OCI-LY7 (cell line): ENCODE measurements around the gene MYO1B. TPM values are rescaled to one million over a fixed set of nuclear protein-coding genes. Genes with fewer than 3 reads are reported as not detected.

Experiments used
- BruUV-seq: library from RNA; stranded (reverse); fragments of 400-500 nt; replicated peaks from 2 replicates; lab custom pipeline; 2021; lab: Mats Ljungman, UMichigan
- CTCF ChIA-PET: fragments of 300-600 bp; sonication (Branson Sonifier 250); formaldehyde crosslinking; loops from one replicate; lab custom pipeline; 2022; ENCODE audit warnings: antibody characterized with exemption; ENCODE audit not compliant: unreplicated experiment; lab: Charles Lee
- POLR2A ChIA-PET: fragments of 300-600 bp; sonication (Branson Sonifier 250); formaldehyde crosslinking; loops from one replicate; lab custom pipeline; 2022; ENCODE audit warnings: antibody characterized with exemption; lab: Charles Lee
- DNase-seq: peaks from one replicate; pipeline ENCODE4 v3.0.0-alpha.2; 2015; ENCODE audit warnings: low spot score
- H2AFZ ChIP-seq: fragments of 200-600 bp; sonication (generic), shearing (Covaris generic); 2 replicates; pipeline ENCODE4 v1.6.1; 2014; ENCODE audit warnings: mild to moderate bottlenecking, antibody characterized with exemption, low read length, moderate library complexity
- H3K27ac ChIP-seq: fragments of 200-600 bp; sonication (generic); 2 replicates; pipeline ENCODE4 v1.5.1; 2014; ENCODE audit warnings: mixed run types, low read depth, mild to moderate bottlenecking, moderate library complexity, low read length, inconsistent platforms; ENCODE audit not compliant: poor library complexity, severe bottlenecking
- H3K36me3 ChIP-seq: fragments of 200-600 bp; sonication (generic); 2 replicates; pipeline ENCODE4 v1.6.1; 2014; ENCODE audit warnings: mild to moderate bottlenecking, antibody characterized with exemption, low read length, moderate library complexity, mixed read lengths; ENCODE audit not compliant: insufficient read depth
- H3K4me1 ChIP-seq: fragments of 200-600 bp; sonication (generic); 2 replicates; pipeline ENCODE4 v1.5.1; 2014; ENCODE audit warnings: mild to moderate bottlenecking, low read length; ENCODE audit not compliant: insufficient read depth, poor library complexity, severe bottlenecking
- H3K4me2 ChIP-seq: fragments of 200-600 bp; sonication (generic); 2 replicates; pipeline ENCODE4 v1.6.1; 2014; ENCODE audit warnings: mild to moderate bottlenecking, low read length
- H3K4me3 ChIP-seq: fragments of 200-600 bp; sonication (generic); 2 replicates; pipeline ENCODE4 v1.5.1; 2014; ENCODE audit warnings: mild to moderate bottlenecking, low read depth, low read length; ENCODE audit not compliant: poor library complexity, severe bottlenecking
- H3K79me2 ChIP-seq: fragments of 200-600 bp; sonication (generic); 2 replicates; pipeline ENCODE4 v1.6.1; 2016; ENCODE audit warnings: low read depth, mild to moderate bottlenecking, low read length, moderate library complexity, mixed read lengths; ENCODE audit not compliant: insufficient read depth
- H3K9me2 ChIP-seq: fragments of 200-600 bp; sonication (generic); 2 replicates; pipeline ENCODE4 v1.6.1; 2016; ENCODE audit warnings: mild to moderate bottlenecking, low read length, mixed read lengths; ENCODE audit not compliant: insufficient read depth
- H3K9me3 ChIP-seq: fragments of 200-600 bp; sonication (generic); 2 replicates; pipeline ENCODE4 v1.6.1; 2014; ENCODE audit warnings: mild to moderate bottlenecking, mixed run types, low read length, mixed read lengths
- H4K20me1 ChIP-seq: fragments of 200-600 bp; sonication (generic); 2 replicates; pipeline ENCODE4 v1.6.1; 2014; ENCODE audit warnings: mild to moderate bottlenecking, antibody characterized with exemption, low read length, moderate library complexity, mixed read lengths; ENCODE audit not compliant: insufficient read depth
- EZH2phosphoT487 ChIP-seq: fragments of 200-600 bp; sonication (generic); IDR thresholded peaks from 2 replicates; pipeline ENCODE4 v1.6.1; 2018; ENCODE audit warnings: low read depth, borderline replicate concordance, mild to moderate bottlenecking, mixed run types, antibody characterized with exemption, low read length, moderate library complexity, mixed read lengths
- intact Hi-C: fragments of 100-400 bp; cut with micrococcal nuclease; formaldehyde crosslinking; loops from one replicate; pipeline ENCODE4 v1.10.0; 2022; ENCODE audit not compliant: unreplicated experiment
- total RNA-seq, 2 experiments: library from RNA; depleted of rRNA in 1 of 2; stranded (reverse); fragments of >200 nt in 1 of 2; shearing (Covaris generic) in 1 of 2; gene quantifications; 2 replicates each; pipeline ENCODE4 v1.2.3, GENCODE V29; 2014 to 2022
- TF ChIP-seq, protein P1 (sequence below): fragments of 200-600 bp; sonication (generic); conservative IDR thresholded peaks from 2 replicates; pipeline ENCODE4 v1.5.1; 2014; ENCODE audit warnings: mild to moderate bottlenecking, antibody characterized with exemption, low read length, moderate library complexity, mixed read lengths

MYO1B gene
- total RNA-seq, 2 experiments from 2014 or later, result not detected

DNA sequence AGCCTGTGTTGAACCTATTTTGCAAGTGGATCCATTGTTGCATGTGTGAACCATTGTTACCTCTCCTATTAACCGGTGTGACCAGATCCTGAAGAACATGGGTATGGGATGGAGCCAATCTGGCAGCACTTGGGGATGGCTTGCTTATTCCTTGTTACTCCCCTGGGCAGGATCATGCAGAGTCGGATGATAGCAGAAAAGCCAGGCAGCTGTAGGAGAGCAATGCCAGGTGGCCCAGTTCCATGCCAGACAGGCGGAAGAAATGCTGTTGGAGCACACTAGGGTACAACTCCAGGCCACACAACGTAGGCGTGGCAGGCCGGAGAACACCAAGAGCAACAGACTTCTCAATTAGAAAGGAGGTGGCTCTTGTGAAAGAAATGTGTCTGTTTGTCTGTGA is 16.3 kb upstream of the MYO1B start:
- no peak overlapping the region for H3K4me3 ChIP-seq
- no peaks in the 10 kb centered on the region for H3K9me2 ChIP-seq
- H4K20me1 ChIP-seq, result no peaks in the 10 kb centered on the region
- intact Hi-C loops, result no loop called here
- no TSS peak for BruUV-seq
- ChIA-PET POLR2A (no interaction called here), CTCF (no interaction called here)
- H2AFZ ChIP-seq, result no peak overlapping the region
- no peak overlapping the region for H3K4me2 ChIP-seq
- no peaks in the 10 kb centered on the region for H3K36me3 ChIP-seq
- no peak for DNase-seq
- no peak overlapping the region for H3K27ac ChIP-seq
- no peak for TF ChIP-seq EZH2phosphoT487
- TF ChIP-seq, protein P1, sequence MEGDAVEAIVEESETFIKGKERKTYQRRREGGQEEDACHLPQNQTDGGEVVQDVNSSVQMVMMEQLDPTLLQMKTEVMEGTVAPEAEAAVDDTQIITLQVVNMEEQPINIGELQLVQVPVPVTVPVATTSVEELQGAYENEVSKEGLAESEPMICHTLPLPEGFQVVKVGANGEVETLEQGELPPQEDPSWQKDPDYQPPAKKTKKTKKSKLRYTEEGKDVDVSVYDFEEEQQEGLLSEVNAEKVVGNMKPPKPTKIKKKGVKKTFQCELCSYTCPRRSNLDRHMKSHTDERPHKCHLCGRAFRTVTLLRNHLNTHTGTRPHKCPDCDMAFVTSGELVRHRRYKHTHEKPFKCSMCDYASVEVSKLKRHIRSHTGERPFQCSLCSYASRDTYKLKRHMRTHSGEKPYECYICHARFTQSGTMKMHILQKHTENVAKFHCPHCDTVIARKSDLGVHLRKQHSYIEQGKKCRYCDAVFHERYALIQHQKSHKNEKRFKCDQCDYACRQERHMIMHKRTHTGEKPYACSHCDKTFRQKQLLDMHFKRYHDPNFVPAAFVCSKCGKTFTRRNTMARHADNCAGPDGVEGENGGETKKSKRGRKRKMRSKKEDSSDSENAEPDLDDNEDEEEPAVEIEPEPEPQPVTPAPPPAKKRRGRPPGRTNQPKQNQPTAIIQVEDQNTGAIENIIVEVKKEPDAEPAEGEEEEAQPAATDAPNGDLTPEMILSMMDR, result no peak
- no peaks in the 10 kb centered on the region for H3K4me1 ChIP-seq
- no peaks in the 10 kb centered on the region for H3K9me3 ChIP-seq
- H3K79me2 ChIP-seq, result no peaks in the 10 kb centered on the region

DNA sequence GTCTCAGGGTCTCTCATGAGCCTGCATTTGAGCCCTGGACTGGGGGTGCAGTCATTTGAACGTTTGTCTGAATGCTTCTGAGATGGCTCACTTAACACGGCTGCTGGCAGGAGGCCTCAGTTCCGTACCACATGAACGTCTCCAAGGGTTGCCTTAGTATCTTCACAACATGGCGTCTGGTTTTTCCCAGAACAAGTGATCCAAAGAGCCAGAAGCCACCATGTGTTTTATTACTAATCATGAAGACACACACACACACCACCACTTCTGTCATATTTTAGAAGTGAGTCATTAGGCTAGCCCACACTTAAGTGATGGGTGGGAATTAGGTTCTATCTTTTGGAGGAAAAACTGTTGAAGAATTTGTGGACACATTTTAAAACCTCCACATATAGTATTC is 15.0 kb upstream of the MYO1B start:
- ChIA-PET CTCF (no interaction called here), POLR2A (no interaction called here)
- H3K4me1 ChIP-seq, result no peaks in the 10 kb centered on the region
- no peaks in the 10 kb centered on the region for H3K36me3 ChIP-seq
- no peak overlapping the region for H3K4me2 ChIP-seq
- no TSS peak for BruUV-seq
- no peak overlapping the region for H2AFZ ChIP-seq
- no peaks in the 10 kb centered on the region for H4K20me1 ChIP-seq
- intact Hi-C loops, result no loop called here
- H3K4me3 ChIP-seq, result no peak overlapping the region
- TF ChIP-seq, protein P1, result no peak
- TF ChIP-seq EZH2phosphoT487, result no peak
- no peaks in the 10 kb centered on the region for H3K9me3 ChIP-seq
- DNase-seq, result no peak
- H3K9me2 ChIP-seq, result no peaks in the 10 kb centered on the region
- no peaks in the 10 kb centered on the region for H3K79me2 ChIP-seq
- H3K27ac ChIP-seq, result no peak overlapping the region

DNA sequence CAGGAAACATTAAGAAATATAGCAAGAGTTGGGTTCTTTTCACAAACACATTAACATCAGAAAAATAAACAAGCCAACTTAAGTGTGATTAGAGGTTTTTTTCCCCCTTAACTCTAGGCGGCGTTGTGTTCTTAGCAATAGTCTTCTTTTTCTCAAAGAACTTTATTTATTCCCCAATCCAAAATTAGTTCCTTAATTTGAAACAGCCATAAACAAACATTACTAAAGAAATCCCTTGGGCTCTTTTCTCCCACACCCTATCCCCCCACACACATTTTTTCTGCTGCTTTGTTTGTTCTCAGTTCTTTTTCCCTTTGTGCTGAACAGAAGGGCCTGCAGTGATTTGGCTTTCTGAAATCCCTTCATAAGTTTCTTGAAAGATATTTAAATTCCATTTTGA is 13.2 kb upstream of the MYO1B start:
- TF ChIP-seq, protein P1, result peak; percentile 66
- no peak for TF ChIP-seq EZH2phosphoT487
- ChIA-PET POLR2A (no interaction called here), CTCF (no interaction called here)
- no peaks in the 10 kb centered on the region for H3K4me1 ChIP-seq
- H3K9me2 ChIP-seq, result no peaks in the 10 kb centered on the region
- intact Hi-C loops, result no loop called here
- H3K79me2 ChIP-seq, result no peaks in the 10 kb centered on the region
- H3K27ac ChIP-seq, result no peak overlapping the region
- no peaks in the 10 kb centered on the region for H3K36me3 ChIP-seq
- no peaks in the 10 kb centered on the region for H4K20me1 ChIP-seq
- no peak for DNase-seq
- H3K9me3 ChIP-seq, result no peaks in the 10 kb centered on the region
- H2AFZ ChIP-seq, result no peak overlapping the region
- no peak overlapping the region for H3K4me3 ChIP-seq
- H3K4me2 ChIP-seq, result no peak overlapping the region
- BruUV-seq, result no TSS peak
